ENCODE data around the gene PRLH.

DNA sequence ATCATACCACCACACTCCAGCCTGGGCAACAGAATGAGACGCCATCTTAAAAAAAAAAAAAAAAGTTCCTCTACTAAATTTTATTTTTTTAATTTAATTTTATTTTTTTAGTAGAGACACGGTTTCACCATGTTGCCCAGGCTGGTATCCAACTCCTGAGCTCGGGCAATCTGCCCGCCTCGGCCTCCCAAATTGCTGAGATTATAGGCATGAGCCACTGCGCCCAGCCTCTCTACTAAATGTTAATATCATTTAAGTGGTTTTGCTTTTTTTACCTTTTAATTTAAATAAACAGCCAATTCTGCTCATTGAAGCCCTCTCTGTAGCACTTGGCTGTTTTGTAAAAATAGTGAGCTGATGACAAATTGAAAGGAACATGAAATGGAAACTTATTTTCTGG is 15.0 kb downstream of the PRLH start:
- TF ChIP-seq POLR2A (IDR thresholded peaks at IDR 0.05; ENCODE audit: low read length): no peak
- TF ChIP-seq GATA1 (IDR thresholded peaks at IDR 0.05; ENCODE audit: low read depth, low read length): no peak

Measured in erythroblast (primary cell).